HL-60 (cell line): ENCODE results near the gene KLHL28.

ENCODE experiments used
- DNase-seq, 2 experiments: peaks; one replicate each; pipeline ENCODE4 v3.0.0-alpha.2; 2010 to 2020; ENCODE audit warnings: low read depth in 1 of 2, low spot score in 1 of 2
- H3K27ac ChIP-seq: fragments of 250-450 bp; sonication (Bioruptor Pico); replicated peaks from 2 replicates; pipeline ENCODE4 v1.5.1; 2020; ENCODE audit warnings: mild to moderate bottlenecking, moderate library complexity
- H3K27me3 ChIP-seq: fragments of 250-450 bp; sonication (Bioruptor Pico); 2 replicates; pipeline ENCODE4 v1.5.1; 2021; ENCODE audit warnings: mild to moderate bottlenecking, moderate library complexity; ENCODE audit not compliant: insufficient read depth, poor library complexity, severe bottlenecking
- H3K4me3 ChIP-seq: replicated peaks from 2 replicates; pipeline ENCODE4 v1.5.1; 2011; ENCODE audit warnings: mild to moderate bottlenecking, control low read depth, low read length; ENCODE audit not compliant: insufficient read depth
- GABPA ChIP-seq: IDR thresholded peaks from 2 replicates; pipeline ENCODE4 v1.6.1; 2012; ENCODE audit warnings: low read depth
- POLR2AphosphoS5 ChIP-seq: IDR thresholded peaks from 2 replicates; pipeline ENCODE4 v1.6.1; 2012; ENCODE audit warnings: low read depth
- SPI1 ChIP-seq: IDR thresholded peaks from 2 replicates; pipeline ENCODE4 v1.6.1; 2012; ENCODE audit warnings: low read depth, mild to moderate bottlenecking, borderline replicate concordance
- TF ChIP-seq, protein P1 (sequence below): IDR thresholded peaks from one replicate; pipeline ENCODE4 v1.5.1; 2011; ENCODE audit warnings: low read length, control low read depth, inconsistent platforms; ENCODE audit not compliant: insufficient read depth
- TF ChIP-seq, protein P2 (sequence below): IDR thresholded peaks from 2 replicates; pipeline ENCODE4 v1.6.1; 2012; ENCODE audit warnings: low read depth; ENCODE audit not compliant: insufficient replicate concordance

Gene KLHL28

DNA sequence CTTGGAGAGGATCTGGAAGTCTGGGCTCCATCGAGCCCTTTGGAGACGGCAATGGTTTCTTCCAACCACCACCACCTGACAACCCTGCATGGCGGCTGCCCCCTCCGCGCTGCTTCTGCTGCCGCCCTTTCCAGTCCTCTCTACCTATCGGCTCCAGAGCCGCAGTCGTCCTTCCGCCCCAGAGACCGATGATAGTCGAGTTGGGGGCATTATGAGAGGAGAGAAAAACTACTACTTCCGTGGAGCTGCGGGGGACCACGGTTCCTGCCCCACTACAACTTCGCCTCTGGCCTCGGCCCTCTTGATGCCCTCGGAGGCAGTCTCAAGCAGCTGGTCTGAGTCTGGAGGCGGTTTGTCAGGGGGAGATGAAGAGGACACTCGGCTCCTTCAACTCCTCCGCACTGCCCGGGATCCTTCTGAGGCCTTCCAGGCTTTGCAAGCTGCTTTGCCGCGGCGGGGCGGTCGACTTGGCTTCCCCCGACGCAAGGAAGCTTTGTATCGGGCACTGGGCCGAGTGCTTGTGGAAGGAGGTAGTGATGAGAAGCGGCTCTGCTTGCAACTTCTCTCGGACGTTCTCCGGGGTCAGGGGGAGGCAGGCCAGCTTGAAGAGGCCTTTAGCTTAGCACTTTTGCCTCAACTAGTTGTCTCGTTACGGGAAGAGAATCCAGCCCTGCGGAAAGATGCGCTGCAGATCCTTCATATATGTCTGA lies 742 bp upstream of the KLHL28 start:
- no peaks in the 10 kb centered on the region for H3K27me3 ChIP-seq
- DNase-seq = peak in 1 of 2 experiments; percentile 49
- TF ChIP-seq SPI1 = no peak
- TF ChIP-seq, protein P1, sequence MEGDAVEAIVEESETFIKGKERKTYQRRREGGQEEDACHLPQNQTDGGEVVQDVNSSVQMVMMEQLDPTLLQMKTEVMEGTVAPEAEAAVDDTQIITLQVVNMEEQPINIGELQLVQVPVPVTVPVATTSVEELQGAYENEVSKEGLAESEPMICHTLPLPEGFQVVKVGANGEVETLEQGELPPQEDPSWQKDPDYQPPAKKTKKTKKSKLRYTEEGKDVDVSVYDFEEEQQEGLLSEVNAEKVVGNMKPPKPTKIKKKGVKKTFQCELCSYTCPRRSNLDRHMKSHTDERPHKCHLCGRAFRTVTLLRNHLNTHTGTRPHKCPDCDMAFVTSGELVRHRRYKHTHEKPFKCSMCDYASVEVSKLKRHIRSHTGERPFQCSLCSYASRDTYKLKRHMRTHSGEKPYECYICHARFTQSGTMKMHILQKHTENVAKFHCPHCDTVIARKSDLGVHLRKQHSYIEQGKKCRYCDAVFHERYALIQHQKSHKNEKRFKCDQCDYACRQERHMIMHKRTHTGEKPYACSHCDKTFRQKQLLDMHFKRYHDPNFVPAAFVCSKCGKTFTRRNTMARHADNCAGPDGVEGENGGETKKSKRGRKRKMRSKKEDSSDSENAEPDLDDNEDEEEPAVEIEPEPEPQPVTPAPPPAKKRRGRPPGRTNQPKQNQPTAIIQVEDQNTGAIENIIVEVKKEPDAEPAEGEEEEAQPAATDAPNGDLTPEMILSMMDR = no peak
- TF ChIP-seq POLR2AphosphoS5 = no peak; the same call in 1 of the 2 replicates
- TF ChIP-seq GABPA = no peak
- TF ChIP-seq, protein P2, sequence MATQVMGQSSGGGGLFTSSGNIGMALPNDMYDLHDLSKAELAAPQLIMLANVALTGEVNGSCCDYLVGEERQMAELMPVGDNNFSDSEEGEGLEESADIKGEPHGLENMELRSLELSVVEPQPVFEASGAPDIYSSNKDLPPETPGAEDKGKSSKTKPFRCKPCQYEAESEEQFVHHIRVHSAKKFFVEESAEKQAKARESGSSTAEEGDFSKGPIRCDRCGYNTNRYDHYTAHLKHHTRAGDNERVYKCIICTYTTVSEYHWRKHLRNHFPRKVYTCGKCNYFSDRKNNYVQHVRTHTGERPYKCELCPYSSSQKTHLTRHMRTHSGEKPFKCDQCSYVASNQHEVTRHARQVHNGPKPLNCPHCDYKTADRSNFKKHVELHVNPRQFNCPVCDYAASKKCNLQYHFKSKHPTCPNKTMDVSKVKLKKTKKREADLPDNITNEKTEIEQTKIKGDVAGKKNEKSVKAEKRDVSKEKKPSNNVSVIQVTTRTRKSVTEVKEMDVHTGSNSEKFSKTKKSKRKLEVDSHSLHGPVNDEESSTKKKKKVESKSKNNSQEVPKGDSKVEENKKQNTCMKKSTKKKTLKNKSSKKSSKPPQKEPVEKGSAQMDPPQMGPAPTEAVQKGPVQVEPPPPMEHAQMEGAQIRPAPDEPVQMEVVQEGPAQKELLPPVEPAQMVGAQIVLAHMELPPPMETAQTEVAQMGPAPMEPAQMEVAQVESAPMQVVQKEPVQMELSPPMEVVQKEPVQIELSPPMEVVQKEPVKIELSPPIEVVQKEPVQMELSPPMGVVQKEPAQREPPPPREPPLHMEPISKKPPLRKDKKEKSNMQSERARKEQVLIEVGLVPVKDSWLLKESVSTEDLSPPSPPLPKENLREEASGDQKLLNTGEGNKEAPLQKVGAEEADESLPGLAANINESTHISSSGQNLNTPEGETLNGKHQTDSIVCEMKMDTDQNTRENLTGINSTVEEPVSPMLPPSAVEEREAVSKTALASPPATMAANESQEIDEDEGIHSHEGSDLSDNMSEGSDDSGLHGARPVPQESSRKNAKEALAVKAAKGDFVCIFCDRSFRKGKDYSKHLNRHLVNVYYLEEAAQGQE = no peak

DNA sequence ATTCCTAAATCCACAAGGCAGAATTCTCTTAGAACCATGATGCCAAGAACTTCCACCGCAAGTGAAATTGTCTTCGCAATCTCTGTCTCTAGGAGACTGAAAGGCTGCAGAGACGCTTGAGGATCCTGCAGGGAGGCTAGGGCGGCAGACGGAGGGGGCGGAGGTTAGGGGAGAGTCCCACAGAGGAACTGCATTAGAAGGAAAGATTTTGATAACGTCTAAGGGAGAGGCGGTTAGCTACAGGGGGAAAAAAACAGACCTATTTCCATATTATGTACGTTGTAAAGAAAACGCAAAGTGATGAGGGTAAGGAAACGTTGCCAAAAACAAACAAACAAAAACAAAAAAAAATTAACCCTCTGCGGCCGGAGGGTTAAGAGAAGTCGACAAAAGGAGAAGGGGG lies 595 bp downstream of the KLHL28 start:
- TF ChIP-seq SPI1 = peak; percentile 44; the same call in 1 of the 2 replicates
- TF ChIP-seq, protein P2 = no peak
- Histone ChIP-seq H3K27ac (peak overlapping the region; percentile 88), H3K4me3 (peak overlapping the region; percentile 94), H3K27me3 (no peaks in the 10 kb centered on the region)
- DNase-seq = peak; percentile 41 to 76

More for the DNA sequence above, 742 bp upstream of the KLHL28 start:
- Histone ChIP-seq H3K27ac (peak overlapping the region; percentile 88), H3K4me3 (peak overlapping the region; percentile 94)

DNA sequence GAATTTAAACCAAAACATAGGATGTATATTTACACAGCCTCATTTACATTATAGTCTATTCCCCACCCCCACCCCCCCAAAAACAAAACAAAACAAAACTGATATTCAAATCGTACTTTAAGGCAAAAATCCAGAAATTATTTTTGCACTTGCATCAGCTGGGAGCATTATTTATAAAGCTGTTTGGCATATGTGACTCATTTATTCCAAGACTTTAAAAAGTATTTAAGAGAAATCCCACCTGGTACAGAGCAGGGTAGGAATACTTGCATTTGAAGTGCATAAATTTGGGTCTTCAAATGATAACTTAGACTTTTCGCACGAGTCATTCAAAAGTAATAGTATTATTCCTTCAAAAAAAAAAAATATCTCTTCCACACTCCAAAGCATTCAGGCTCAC lies 1.1 kb downstream of the KLHL28 start:
- H3K27ac ChIP-seq = peak overlapping the region; percentile 88
- peak overlapping the region; percentile 94 for H3K4me3 ChIP-seq
- no peaks in the 10 kb centered on the region for H3K27me3 ChIP-seq
- TF ChIP-seq POLR2AphosphoS5 (no peak), SPI1 (no peak), GABPA (no peak)
- TF ChIP-seq, protein P1 = no peak
- TF ChIP-seq, protein P2 = no peak
- no peak for DNase-seq
